Frontal cortex (tissue), 4 donors: Measurements from ENCODE around the gene INHBC. TPM values are rescaled to one million over a fixed set of nuclear protein-coding genes. Genes with fewer than 3 reads are reported as not detected.
A peak's percentile ranks its signal among the peaks of the same experiment; 100 is the strongest.

Source experiments
- DNase-seq, 2 donors: peaks; one replicate each; pipeline ENCODE4 v3.0.0; 2012; ENCODE audit warnings: low spot score in 2 of 2
- FAIRE-seq: peaks from 2 replicates; lab custom pipeline; 2012; peaks lifted over from hg19 to GRCh38; lab: Jason Lieb, UNC
- total RNA-seq: library from RNA; depleted of rRNA; stranded (reverse); fragments of >200 nt; gene quantifications from one replicate; pipeline ENCODE4 v1.2.3, GENCODE V29; 2014
- donor health status: control.
- donor health status: control.
- donor health status: control.

INHBC gene
- total RNA-seq, 1 donor from 2014 or later, result not detected

GRCh38 chr12:57465030-57465746, 30.6 kb downstream of the INHBC start:
- no peak for DNase-seq
- no peak for FAIRE-seq

GRCh38 chr12:57465747-57466505, 31.3 kb downstream of the INHBC start:
- no peak for FAIRE-seq
- DNase-seq, result peak in 1 of 2 donors; percentile 10

GRCh38 chr12:57467212-57467874, 32.8 kb downstream of the INHBC start:
- DNase-seq, result no peak
- no peak for FAIRE-seq

- no peak for FAIRE-seq
- DNase-seq, result no peak
Measured at GRCh38 chr12:57467915-57468314, 33.3 kb downstream of the INHBC start.

- no peak for DNase-seq
- FAIRE-seq, result no peak
Measured at GRCh38 chr12:57469296-57470164, 34.9 kb downstream of the INHBC start.

- no peak for FAIRE-seq
- DNase-seq, result no peak
Measured at GRCh38 chr12:57470286-57470969, 35.8 kb downstream of the INHBC start.

GRCh38 chr12:57470970-57471656, 36.5 kb downstream of the INHBC start:
- no peak for FAIRE-seq
- DNase-seq, result no peak

- DNase-seq (no peak), FAIRE-seq (no peak)
Measured at GRCh38 chr12:57471661-57472060, 37.1 kb downstream of the INHBC start.

GRCh38 chr12:57472391-57472790, 37.8 kb downstream of the INHBC start:
- DNase-seq (no peak), FAIRE-seq (no peak)

- FAIRE-seq (no peak), DNase-seq (no peak)
Measured at GRCh38 chr12:57473392-57473791, 38.8 kb downstream of the INHBC start.

- no peak for DNase-seq
- no peak for FAIRE-seq
Measured at GRCh38 chr12:57473886-57474285, 39.3 kb downstream of the INHBC start.

GRCh38 chr12:57474430-57474829, 39.8 kb downstream of the INHBC start:
- DNase-seq (no peak), FAIRE-seq (no peak)

- FAIRE-seq (no peak), DNase-seq (no peak)
Measured at GRCh38 chr12:57474862-57475261, 40.3 kb downstream of the INHBC start.

- DNase-seq (peak in 1 of 2 donors; percentile 66), FAIRE-seq (no peak)
Measured at GRCh38 chr12:57475271-57476161, 40.9 kb downstream of the INHBC start.

GRCh38 chr12:57476162-57476992, 41.8 kb downstream of the INHBC start:
- no peak for FAIRE-seq
- no peak for DNase-seq

- no peak for DNase-seq
- FAIRE-seq, result no peak
Measured at GRCh38 chr12:57476993-57477709, 42.6 kb downstream of the INHBC start.
